ENCODE results near the gene HMX3.
A peak's percentile ranks its signal among the peaks of the same experiment; 100 is the strongest.
"Not testable (repeated sequence)": the region's sequence is repeated elsewhere in the genome, so short reads cannot be mapped to it uniquely, and the experiment has no call there.

Gene HMX3

DNA sequence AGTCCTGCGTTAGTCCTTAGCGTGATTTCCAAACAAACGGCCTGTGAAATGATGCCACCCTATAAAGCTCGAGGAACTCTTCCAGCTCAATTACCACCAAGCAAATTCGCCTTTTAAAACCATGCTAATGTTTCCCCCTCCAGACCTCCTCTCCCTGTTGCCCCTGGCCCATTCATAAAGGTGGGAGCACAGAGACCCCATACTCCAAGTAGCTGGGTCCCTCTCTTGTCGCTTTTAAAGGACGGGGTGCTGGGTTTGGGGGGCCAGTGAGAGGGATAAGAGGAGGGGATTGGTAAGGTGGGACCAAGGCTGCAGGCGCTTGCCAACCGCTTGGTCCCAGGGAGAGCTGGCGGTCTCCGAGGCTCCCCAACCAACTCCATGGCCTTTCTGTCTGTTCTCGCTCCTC lies 13.4 kb downstream of the HMX3 start:
- no peak for DNase-seq

DNA sequence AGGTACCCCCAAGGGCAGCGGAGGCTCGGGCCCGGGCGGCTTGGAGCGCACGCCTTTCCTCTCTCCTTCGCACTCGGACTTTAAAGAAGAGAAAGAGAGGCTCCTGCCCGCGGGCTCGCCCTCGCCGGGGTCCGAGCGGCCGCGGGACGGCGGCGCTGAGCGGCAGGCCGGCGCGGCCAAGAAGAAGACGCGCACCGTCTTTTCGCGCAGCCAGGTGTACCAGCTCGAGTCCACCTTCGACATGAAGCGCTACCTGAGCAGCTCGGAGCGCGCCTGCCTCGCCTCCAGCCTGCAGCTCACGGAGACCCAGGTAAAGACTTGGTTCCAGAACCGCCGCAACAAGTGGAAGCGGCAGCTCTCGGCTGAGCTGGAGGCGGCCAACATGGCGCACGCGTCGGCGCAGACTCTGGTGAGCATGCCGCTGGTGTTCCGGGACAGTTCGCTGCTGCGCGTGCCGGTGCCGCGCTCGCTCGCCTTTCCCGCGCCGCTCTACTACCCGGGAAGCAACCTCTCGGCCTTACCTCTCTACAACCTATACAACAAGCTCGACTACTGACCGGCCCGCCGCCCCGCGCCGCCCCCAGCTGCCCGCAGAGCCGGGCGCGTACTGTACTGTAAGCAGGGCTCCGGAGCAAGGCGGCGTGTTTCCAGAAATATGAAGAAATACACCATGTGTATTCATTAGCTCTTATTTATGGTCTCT lies 13.9 kb downstream of the HMX3 start:
- no peak for DNase-seq

GRCh38 chr10:123150271-123150985 lies 14.7 kb downstream of the HMX3 start:
- DNase-seq, result no peak

- DNase-seq, result no peak
Observed at GRCh38 chr10:123150986-123151736, 15.4 kb downstream of the HMX3 start.

- DNase-seq, result no peak
Observed at GRCh38 chr10:123151737-123152135, 16.0 kb downstream of the HMX3 start.

- no peak for DNase-seq
Observed at GRCh38 chr10:123153486-123154091, 17.8 kb downstream of the HMX3 start.

- peak; percentile 98 for DNase-seq
Observed at GRCh38 chr10:123154092-123154710, 18.4 kb downstream of the HMX3 start, which contains the start of gene BUB3. BUB3 (plus strand) TSS chr10:123154402; CDS start chr10:123154918, 516 bp downstream.

DNA sequence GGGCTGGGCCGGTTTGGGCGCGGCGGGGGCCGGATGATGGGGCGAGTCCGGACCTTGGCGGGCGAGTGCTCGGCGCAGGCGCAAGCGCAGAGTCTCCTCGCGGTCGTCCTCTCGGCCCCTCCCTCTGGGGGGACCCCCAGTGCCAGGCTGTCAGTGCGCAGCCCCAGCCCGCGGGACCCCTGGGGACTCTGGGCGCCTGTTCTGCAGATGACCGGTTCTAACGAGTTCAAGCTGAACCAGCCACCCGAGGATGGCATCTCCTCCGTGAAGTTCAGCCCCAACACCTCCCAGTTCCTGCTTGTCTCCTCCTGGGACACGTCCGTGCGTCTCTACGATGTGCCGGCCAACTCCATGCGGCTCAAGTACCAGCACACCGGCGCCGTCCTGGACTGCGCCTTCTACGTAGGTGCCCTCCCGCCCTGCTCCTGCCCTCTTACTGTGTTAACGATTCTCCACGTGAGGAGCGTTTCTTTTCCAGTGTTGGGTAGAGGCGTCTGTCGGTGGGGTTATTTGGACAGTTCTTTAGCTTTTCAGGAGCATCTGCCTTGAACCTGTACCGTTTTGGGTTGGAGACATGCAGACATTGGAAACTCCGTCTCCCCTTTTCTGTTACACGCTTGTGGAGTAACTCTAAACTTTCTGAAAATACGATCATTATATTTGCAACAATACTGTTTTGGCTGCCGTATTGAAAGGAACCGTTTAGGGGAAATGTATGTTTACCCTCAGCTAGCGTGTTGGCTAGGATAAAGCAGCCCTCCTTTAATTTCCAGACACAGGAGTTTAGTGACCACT lies 19.1 kb downstream of the HMX3 start:
- DNase-seq, result peak; percentile 33

GRCh38 chr10:123156078-123156477 lies 20.3 kb downstream of the HMX3 start:
- DNase-seq, result no peak

DNA sequence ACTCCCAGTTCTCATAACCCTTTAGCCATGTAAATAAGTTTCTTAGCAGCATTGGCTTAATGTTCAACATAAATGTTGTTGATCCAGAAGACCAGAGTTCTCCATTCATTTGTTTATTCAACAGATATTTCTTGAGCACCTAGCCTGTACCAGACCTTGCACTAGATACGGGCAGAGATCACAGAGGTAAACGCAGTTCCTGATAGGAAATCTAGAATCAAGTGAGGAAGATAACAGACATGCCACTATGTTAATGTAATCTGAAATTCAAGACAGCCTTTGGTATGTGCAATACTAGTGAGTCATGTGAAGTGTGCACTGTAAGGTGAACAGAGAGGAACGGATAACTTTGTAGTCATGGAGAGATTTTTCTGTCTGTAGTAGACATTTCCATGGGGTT lies 21.4 kb downstream of the HMX3 start:
- no peak for DNase-seq

- DNase-seq, result no peak
Observed at GRCh38 chr10:123158682-123159081, 22.9 kb downstream of the HMX3 start.

DNA sequence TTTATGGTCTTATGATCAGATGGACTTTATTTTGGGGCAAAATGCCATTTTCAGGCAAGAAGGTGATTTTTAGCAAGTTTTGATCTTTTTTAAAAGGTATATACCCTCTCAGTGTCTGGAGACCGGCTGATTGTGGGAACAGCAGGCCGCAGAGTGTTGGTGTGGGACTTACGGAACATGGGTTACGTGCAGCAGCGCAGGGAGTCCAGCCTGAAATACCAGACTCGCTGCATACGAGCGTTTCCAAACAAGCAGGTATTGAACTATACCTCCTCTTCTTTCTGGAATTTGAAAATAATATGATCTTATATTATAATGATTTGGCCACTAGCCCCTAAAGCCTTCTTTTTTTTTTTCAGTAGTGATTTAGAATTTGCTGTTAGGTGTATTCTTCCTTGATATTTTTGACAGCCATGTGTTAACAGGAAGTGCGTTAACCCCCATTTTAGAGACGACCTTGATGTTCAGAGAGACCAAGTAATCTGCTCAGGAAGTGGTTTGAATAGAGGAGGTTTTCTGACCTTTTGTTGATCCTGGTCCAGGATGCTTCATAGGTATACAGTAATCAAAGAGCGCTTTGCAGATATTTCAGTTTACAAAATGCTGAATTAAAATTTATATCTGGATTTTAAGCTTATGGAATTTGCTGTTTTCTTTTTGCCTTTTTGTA lies 24.7 kb downstream of the HMX3 start:
- DNase-seq, result peak; percentile 70

GRCh38 chr10:123164319-123164718 lies 28.5 kb downstream of the HMX3 start:
- no peak for DNase-seq

DNA sequence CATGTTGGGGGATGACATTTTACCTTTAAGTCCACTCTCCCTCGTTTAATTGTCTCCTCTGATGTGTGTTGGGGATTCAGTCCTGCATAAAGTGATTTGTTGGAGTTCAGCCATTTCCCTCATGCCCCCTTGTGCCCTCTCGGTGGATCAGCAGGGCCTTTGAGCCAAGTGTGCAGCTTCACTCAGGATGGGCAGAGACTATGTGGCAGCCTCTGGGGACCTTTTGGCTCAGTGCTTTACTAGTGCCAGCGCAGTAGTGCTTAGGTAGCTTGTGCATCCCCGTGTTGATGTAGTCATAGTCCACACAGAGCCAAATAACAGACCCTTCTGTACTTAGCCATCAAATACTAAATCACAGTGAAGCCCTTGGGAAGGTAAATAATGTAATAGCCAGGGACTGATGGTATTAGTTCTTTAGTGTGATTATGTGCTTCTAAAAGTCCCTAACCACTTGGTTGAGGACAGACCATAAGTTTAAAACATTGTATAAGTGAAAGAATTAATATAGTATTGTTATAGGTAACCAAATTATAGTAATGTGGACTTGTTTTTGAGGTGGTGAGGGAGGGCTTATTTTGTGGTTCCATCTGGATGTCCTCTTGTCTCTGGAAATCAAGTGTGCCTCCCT lies 29.8 kb downstream of the HMX3 start:
- no peak for DNase-seq

DNA sequence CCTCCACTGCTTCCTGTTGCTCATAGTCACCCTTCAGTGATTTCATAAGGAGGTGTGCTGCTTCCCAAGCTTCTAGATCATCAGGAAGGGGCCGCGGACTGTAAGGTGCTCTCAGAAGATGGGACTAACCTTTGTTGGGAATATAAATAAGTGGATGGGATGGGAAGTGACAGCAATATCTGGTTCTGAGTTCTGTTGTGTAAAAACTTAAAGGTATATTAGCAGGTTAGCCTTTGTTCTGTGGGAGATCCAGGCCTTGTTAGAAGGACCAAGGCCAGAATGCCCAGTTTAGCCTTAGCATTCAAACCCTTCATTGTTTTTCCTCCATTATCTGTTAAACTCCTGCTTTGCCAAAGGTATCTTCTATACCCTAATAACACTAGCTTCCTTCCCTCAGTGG lies 30.8 kb downstream of the HMX3 start:
- DNase-seq, result no peak

DNA sequence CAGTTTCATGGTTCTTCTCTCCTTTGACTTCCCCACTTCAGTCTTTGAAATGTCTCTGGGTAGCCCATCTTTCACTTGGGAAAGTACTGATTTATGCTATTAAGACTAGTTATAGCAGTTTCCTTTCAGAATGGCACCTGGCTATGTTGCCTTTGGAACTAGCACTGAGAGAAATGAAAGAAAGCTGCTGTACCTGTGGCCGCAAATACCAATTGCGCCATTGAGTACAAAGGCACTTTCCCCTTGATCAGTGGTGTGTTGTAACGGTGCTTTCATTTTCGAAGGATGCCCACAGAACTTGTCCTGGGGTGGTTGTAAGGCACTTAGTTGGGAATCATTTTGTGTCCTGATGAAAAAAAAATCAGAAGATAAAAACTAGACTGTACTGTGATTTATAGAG lies 35.2 kb downstream of the HMX3 start:
- no peak for DNase-seq

DNA sequence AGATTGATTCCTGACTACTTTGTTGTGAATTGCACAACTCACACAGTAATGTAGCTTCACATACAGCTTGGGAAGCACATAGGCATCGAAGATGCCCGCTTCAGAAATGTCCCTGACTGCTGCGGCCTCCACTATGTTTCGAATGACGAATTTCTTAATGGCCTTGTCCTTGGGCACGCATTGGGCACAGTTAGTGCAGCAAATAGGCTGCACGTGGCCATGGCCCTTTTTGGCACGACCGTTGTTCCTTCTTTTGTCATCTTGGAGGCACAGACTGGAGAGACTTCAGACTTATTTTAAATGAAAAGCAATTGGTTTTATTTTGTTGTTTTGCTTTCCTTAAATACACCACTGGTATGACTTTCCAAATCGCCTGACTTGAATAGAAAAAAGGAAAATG lies 35.8 kb downstream of the HMX3 start:
- DNase-seq, result not testable (repeated sequence)

- DNase-seq, result no peak
Observed at GRCh38 chr10:123175389-123176387, 39.9 kb downstream of the HMX3 start.

GRCh38 chr10:123178390-123178789 lies 42.6 kb downstream of the HMX3 start:
- DNase-seq, result not testable (repeated sequence)

Measured in CD4-positive, alpha-beta T cell treated with Interleukin-4 for 4 hours (primary cell).